Fibroblast of the aortic adventitia (primary cell): ENCODE measurements around the gene THRB. TPM values are rescaled to one million over a fixed set of nuclear protein-coding genes. Genes with fewer than 3 reads are reported as not detected.

Experiments
- DNase-seq: peaks from one replicate; pipeline ENCODE4 v3.0.0-alpha.2; 2010; ENCODE audit warnings: low read depth
- H3K4me3 ChIP-seq: 2 replicates; pipeline ENCODE4 v1.5.1; 2011; ENCODE audit warnings: low read depth, mild to moderate bottlenecking, control low read depth, low read length, moderate library complexity
- total RNA-seq: library from RNA; depleted of rRNA; stranded (reverse); fragments of >200 nt; gene quantifications from 2 replicates; pipeline ENCODE4 v1.2.3, GENCODE V29; 2012; ENCODE audit warnings: low replicate concordance
- TF ChIP-seq, protein P1 (sequence below): IDR thresholded peaks from 2 replicates; pipeline ENCODE4 v1.5.1; 2011; ENCODE audit warnings: mild to moderate bottlenecking, low read length, control low read depth, inconsistent platforms; ENCODE audit not compliant: insufficient read depth

The THRB gene
- total RNA-seq, 1 donor = 4.7 TPM

DNA sequence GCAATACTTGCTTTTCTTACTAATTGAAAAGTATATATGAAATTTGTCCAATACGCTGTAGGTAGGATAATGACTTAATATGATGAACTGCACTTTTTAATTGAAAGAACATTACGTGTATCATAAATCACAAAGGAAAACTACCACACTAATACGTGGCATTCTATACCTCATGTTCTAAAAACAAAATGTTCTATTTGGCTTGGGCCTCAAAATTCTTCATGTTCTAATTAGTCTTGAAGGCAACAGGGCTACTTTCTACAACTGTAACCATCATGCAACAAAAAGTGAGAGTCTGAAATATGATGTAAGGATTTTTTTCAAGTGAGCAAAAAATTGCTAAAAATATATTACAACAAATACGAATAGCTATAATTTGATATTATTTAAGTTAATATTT is 19.8 kb downstream of the THRB start:
- H3K4me3 ChIP-seq = no peak overlapping the region
- TF ChIP-seq, protein P1, sequence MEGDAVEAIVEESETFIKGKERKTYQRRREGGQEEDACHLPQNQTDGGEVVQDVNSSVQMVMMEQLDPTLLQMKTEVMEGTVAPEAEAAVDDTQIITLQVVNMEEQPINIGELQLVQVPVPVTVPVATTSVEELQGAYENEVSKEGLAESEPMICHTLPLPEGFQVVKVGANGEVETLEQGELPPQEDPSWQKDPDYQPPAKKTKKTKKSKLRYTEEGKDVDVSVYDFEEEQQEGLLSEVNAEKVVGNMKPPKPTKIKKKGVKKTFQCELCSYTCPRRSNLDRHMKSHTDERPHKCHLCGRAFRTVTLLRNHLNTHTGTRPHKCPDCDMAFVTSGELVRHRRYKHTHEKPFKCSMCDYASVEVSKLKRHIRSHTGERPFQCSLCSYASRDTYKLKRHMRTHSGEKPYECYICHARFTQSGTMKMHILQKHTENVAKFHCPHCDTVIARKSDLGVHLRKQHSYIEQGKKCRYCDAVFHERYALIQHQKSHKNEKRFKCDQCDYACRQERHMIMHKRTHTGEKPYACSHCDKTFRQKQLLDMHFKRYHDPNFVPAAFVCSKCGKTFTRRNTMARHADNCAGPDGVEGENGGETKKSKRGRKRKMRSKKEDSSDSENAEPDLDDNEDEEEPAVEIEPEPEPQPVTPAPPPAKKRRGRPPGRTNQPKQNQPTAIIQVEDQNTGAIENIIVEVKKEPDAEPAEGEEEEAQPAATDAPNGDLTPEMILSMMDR = no peak
- DNase-seq = no peak

DNA sequence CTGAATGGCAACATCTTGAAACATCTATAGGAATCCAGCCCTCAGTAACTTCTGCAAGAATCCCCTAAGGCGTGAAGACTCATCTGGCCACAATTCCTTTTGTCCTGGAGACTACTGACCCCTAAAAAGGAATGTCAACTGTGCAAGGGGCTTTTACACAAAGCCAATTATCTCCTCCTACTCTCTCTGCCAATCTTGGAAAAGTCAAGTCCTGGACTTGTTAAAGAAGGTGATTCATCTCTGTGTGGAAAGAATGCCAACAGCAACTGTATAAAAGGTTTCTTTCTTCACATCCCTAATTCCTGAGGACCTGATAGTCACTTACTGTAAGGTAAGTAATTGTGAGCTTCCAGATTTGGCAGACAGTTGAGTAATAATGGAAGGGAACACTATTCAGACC is 22.3 kb downstream of the THRB start:
- DNase-seq = no peak
- TF ChIP-seq, protein P1 = no peak

DNA sequence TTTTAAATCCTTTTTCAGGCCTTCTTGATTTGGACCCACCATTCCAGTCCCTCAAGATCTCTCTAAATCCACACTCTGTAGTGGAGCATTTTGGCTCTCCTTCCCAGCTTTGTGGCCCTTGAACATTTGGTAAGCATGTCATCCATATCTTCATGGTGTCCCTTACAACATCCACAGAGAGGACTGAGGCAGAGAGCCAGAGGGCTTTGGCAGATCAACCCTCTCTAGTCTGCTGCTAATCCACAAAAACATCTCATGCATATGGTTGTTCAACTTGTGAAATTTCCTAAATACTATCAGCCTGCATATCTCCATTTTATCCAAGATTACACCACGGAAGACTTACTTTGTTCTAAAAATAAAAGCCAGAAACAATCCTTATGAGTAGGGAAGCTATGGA is 23.2 kb downstream of the THRB start:
- DNase-seq = no peak
- TF ChIP-seq, protein P1 = no peak
- no peak overlapping the region for H3K4me3 ChIP-seq

More for the DNA sequence above, 22.3 kb downstream of the THRB start:
- H3K4me3 ChIP-seq = no peak overlapping the region

DNA sequence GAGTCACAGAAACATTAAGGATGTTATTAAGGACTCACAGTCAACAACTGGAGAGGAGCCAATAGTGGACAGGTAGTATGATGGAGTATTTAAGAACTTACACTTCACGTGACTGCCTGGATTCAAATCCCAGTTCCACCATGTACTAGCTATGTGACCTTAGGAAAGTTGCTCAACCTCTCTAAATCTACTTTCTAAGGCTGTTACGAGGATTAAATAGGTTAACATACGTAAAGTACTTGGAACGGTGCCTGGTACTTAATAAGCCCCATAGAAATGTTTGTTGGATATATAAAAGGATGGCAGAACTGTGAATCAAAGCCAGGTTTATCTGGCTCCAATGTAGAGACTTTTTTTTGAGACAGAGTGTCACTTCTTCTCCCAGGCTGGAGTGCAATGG is 24.4 kb downstream of the THRB start:
- TF ChIP-seq, protein P1 = no peak
- DNase-seq = no peak
- H3K4me3 ChIP-seq = no peak overlapping the region

DNA sequence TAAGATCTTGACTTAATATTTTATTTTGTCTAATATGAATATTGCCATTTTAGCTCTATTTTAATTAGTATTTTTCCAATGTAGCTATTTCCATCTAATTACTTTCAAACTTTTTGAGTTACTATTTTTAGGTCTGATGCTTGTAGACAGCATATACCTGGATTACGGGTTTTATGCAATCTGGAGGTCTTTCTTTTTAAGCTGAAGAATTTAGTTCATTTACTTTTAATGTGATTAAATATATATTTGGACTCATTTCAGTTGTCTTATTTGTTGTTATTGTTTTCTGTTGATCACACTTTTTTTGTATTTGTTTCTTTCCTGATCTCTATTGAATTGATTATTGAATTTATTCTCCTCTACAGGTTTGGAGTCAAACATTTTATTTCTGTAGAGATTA is 30.3 kb downstream of the THRB start:
- H3K4me3 ChIP-seq = no peak overlapping the region
- DNase-seq = no peak
- TF ChIP-seq, protein P1 = no peak

DNA sequence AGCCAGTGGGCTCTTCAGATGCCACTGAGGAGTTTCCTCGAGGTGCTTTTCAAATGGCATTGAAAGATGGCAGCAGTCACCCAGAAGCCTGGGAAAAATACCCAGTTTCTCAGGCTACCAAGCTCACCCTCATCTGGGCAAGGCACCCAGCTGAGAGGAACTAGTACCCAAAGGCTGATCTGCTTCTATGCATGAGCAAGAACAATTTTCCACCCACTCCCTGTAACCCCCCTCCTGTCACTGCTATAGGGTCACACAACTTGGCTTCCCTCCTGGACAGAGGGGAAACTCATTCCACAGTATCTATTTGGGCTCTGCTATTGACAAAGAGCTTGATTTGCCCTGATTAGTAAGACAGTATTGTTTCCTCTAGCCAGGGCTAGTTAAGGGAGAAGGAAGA is 31.9 kb downstream of the THRB start:
- no peak overlapping the region for H3K4me3 ChIP-seq
- no peak for DNase-seq
- TF ChIP-seq, protein P1 = no peak

DNA sequence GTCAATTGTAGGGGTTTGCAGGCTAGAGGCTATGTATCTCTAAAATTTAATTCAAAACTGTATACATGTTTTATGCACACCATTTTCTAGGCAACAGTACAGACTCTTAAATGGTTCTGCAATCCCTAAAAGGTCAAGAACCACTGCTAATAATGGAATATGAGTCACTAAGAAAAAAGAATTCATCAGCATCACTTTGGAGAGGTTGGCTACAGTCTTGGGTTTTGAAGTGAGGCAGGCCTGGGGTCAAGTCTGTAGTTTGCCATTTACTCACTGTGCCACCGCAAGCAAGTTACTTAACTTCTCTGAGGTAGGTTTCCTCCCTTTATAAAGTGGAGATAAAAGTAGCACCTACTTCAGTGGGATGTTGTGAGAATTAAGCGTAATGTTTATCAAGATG is 33.7 kb downstream of the THRB start:
- DNase-seq = no peak
- TF ChIP-seq, protein P1 = no peak
- no peak overlapping the region for H3K4me3 ChIP-seq
